GM12891 (cell line): ENCODE data around the gene ZNF467.

Experiments
- POLR2A ChIP-seq: IDR thresholded peaks from 2 replicates; pipeline ENCODE4 v1.6.1; 2011; ENCODE audit warnings: low read depth, low read length, control low read depth
- POLR2AphosphoS5 ChIP-seq: IDR thresholded peaks from 2 replicates; pipeline ENCODE4 v1.6.1; 2011; ENCODE audit warnings: low read depth, low read length, control low read depth
- SPI1 ChIP-seq: IDR thresholded peaks from 2 replicates; pipeline ENCODE4 v1.6.1; 2011; ENCODE audit warnings: low read depth, low read length, control low read depth
- TAF1 ChIP-seq: IDR thresholded peaks from 2 replicates; pipeline ENCODE4 v1.6.1; 2011; ENCODE audit warnings: low read depth, low read length, control low read depth

GRCh38 chr7:149735779-149736477, 37.5 kb downstream of the ZNF467 start:
- TF ChIP-seq POLR2A (no peak), POLR2AphosphoS5 (no peak), TAF1 (no peak), SPI1 (no peak)
